T-helper 2 cell treated with Interferon-gamma antibody and Interleukin-4, amounts not matched to agents 100 ng/mL and 5 ng/mL, for 36 hours (primary cell): ENCODE data around the gene ARVCF. TPM values are rescaled to one million over a fixed set of nuclear protein-coding genes. Genes with fewer than 3 reads are reported as not detected.

Experiments
- intact Hi-C: fragments of 100-400 bp; cut with micrococcal nuclease; formaldehyde crosslinking; loops from one replicate; pipeline ENCODE4 v1.15.1; 2023
- total RNA-seq: library from RNA; stranded (reverse); gene quantifications from 2 replicates; pipeline ENCODE4 v1.2.3, GENCODE V29; 2022

Gene ARVCF
- total RNA-seq, 1 donor from 2014 or later = 0.84 TPM

DNA sequence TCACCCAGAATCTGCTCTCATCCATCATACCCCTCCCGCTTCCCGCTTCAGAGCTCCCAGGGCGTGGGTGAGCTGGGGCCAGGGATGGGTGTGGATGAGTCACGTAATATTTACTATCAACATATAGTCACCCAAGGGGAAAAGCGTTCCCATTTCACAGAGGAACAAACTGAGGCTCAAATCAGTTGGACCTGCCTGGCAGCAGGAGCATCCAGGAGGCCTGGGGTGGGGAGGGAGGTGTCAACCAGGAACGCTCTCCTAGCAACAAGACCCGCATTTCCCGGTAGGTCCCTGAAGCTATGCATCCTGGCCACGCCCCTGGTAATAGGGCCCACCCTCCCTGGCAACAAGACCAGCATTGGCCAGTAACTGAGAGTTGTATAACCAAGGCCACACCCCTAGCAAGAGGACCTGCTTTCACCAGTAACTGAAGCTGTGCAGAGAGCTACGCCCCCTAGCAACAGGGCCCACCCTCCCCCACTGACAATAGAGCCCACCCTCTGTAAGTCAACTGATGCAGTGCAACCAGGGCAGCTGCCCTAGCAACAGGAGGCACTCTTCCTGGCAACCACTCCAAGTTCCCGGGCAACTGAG is 42.3 kb downstream of the ARVCF start:
- intact Hi-C loops = loop anchor here (5.0 kb wide), 1 partner anchor 143 kb away; the partner anchor contains the start of genes RANBP1 and TRMT2A

GRCh38 chr22:19973551-19974267 is 42.9 kb downstream of the ARVCF start:
- intact Hi-C loops = loop anchor here (5.0 kb wide), 1 partner anchor 144 kb away; the partner anchor contains the start of genes RANBP1 and TRMT2A

GRCh38 chr22:19972652-19973550 is 43.7 kb downstream of the ARVCF start:
- intact Hi-C loops = loop anchor here (5.0 kb wide), 1 partner anchor 144 kb away; the partner anchor contains the start of genes RANBP1 and TRMT2A

GRCh38 chr22:19972251-19972650 is 44.4 kb downstream of the ARVCF start:
- intact Hi-C loops = loop anchor here (5.0 kb wide), 1 partner anchor 145 kb away; the partner anchor contains the start of genes RANBP1 and TRMT2A

DNA sequence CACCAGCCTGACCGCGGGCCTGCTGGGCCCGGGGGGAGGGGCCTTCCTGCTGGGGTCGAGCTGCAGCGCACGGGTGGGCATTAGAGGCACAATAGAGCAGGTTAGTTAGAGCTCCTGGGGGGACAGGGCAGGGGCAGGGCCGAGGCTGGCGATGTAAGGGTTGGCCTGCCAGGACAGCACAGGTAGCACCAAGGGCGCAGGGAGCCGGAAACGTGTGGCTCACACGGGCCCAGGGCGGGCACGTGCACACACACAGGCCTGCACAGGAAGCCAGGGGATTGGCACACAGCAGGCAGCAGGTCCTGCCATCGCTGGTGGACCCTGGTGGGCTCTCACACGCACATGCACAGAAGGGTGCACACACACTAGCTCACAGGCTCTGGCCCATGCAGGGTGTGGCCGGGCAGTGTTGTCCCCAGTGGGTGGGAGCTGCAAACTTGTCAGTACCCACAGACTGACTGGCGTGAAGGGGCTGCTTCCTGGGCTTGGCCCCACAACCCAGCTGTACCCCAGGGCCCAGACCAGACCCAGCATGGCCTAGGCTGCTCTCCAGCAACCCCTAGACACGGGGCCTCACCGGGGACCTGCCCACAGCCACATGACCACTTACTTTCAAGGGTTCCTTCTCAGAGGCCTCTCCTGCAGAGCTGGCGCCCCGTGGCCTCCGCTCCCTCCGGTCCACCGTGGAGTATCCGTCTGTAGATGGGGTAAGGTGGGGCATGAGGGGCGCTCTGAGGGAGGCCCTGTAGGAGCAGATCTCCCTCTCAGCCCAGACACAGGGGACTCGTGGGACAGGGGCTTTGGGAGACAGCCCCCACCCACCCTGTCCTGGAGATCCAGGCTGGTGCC is 45.1 kb downstream of the ARVCF start:
- intact Hi-C loops = loop anchor here (5.0 kb wide), 1 partner anchor 146 kb away; the partner anchor contains the start of genes RANBP1 and TRMT2A

DNA sequence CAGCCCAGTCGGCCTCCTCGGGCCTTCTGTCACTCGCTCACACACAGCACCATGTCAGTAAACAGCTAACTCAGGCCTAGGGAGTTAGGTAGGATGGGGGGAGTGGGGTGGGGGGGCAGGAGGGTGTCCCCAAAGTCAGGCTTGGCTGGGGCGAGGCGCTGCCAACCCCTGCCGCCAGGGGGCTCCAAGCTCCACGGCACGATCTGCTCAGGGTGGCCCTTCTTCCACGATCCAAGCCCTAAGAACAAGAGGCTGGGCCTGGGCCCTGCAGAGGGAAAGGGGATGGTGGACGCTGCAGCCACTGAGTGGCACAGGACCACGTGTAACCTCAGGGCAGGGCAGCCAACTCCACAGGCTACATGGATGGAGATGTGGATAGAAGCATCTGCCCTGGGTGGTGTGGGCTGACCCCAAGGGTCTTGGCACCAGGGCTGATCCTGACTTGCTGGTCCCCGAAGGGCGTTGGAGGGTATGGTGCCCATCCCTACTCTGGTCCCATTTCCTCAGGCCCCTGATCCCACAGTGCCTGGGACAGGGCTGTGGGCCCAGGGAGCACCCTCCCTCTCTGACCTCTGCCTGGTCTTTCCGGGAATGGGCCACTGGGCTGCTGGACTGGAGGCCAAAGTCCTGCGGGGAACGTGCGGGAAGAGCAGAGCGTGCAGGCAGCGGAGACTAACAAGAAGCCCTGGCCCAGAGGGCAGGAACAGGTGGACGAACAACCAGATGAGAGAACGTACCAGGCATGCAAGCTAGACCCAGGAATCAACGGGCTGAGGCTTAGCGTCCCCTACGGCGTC is 45.9 kb downstream of the ARVCF start:
- intact Hi-C loops = loop anchor here (1.0 to 5.0 kb wide), 3 partner anchors 58 to 159 kb away; partner anchors contain the start of genes RANBP1 and TRMT2A

DNA sequence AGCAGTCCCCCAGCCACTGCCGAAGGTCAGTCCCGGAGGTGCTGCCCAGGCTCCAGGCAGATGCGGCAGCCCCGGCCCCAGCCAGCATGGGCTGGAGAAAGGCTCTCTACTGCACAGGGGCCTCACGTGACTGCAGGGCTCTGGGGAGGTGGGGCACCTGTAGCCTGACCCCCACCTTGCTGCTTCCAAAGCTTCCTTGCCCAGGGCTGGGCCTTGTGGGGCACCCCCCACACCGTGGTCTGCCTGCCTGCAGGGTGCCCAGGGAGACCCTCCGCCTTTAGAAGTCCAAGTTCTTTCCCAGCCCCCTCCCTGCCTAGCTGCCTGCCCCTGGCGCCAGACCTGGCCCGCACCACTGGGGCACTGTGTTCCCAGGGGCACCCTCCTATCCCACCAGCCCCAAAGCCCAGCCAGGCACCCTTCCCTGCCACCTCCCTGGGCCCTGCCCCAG is 46.6 kb downstream of the ARVCF start:
- intact Hi-C loops = loop anchor here (1.0 to 5.0 kb wide), 3 partner anchors 58 to 159 kb away; partner anchors contain the start of genes RANBP1 and TRMT2A

DNA sequence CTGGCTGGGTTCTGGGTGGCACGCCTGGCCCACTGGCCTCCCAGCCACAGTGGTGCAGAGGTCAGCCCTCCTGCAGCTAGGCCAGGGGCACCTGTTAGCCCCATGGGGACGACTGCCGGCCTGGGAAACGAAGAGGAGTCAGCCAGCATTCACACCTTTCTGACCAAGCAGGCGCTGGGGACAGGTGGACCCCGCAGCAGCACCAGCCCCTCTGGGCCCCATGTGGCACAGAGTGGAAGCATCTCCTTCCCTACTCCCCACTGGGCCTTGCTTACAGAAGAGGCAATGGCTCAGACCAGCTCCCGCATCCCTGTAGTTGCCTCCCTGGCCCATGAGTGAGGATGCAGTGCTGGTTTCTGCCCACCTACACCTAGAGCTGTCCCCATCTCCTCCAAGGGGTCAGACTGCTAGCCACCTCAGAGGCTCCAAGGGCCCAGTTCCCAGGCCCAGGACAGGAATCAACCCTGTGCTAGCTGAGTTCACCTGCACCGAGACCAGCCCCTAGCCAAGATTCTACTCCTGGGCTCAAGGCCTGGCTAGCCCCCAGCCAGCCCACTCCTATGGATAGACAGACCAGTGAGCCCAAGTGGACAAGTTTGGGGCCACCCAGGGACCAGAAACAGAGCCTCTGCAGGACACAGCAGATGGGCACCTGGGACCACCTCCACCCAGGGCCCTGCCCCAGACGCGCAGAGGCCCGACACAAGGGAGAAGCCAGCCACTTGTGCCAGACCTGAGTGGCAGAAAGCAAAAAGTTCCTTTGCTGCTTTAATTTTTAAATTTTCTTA is 47.3 kb downstream of the ARVCF start:
- intact Hi-C loops = no loop called here

- intact Hi-C loops = no loop called here
These were observed 48.2 kb downstream of the ARVCF start for GRCh38 chr22:19968450-19968891.

- intact Hi-C loops = no loop called here
These were observed 48.7 kb downstream of the ARVCF start for GRCh38 chr22:19967850-19968449.

DNA sequence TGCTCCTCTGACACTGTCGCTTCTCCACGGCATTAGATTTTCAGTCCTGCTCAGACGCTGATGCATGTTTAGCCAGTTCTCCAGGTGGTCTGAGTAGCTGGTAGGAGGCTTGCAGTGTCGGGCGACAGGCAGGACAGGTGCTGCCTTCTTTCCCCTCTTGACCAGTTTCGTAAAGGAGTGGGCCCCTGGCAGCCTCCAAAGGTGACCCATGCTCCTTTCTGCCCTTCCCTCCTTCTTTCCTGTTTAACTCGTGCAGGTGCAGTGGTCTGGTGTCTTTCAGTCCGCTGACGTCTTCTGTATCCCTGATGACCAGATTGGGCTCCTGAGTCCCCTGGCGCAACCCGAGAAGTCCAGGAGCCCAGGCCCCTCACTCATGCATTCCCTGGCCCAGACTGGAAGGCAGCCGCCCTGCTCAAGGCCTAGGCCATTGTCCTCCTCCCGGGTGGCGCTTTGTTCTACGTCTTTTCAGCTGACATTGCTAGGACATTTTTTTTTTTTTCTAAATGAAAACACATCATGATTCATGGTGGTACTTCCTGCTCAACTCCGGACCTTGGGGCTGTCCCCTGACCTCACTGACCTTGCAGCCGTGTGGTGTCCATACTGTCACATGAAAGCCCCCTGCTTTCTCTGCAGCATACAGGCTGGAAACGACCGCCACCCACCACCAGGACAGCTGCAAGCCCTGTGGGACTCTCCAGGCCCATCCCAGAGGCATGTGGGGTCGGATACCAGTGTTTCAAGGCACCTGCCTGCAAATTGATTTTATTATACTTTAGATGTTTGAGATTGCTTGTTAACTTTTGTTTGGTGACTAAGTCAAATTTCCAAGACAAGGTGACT is 49.5 kb downstream of the ARVCF start:
- intact Hi-C loops = no loop called here

DNA sequence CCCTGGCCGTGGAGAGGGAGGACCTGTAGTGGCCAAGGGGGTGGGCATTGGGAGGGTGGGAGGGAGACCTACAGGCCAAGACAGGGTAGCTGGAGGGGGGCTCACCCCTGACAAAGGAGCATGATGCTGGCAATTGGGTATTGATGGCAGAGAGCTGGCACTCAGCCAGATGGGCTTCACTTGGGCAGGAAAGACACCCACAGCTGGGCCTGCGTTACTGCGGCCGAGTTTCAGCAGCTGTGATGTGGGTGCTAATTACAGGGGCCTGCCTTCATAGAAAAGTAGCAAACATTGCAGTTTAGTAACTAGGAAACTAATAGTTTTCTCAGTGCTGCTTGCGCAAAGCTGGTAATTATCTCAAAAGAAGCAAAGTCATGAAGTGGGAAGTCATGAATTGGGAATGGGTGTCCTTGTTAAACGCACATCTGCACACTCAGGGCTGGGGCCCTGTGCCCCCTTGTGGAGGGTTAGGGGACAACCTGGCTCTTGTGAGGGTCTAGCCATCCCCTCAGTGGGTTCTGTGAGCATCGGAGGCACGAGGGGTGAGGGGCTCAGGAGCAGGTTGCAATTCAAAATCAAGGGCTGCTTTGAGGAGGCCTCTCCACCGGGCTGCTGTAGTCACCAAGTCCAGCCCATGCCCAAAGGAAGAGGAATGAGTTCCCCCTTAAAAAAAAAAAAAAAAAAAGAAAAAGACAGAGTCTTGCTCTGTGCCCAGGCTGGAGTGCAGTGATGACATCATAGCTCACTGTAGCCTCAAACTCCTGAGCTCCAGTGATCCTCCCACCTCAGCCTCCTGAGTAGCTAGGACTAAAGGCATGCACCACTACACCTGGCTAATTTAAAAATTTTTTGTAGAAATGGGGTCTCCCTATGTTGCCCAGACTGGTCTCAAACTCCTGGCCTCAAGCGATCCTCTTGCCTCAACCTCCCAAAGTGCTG is 50.6 kb downstream of the ARVCF start:
- intact Hi-C loops = no loop called here

- intact Hi-C loops = no loop called here
These were observed 51.8 kb downstream of the ARVCF start for GRCh38 chr22:19964701-19965386.

DNA sequence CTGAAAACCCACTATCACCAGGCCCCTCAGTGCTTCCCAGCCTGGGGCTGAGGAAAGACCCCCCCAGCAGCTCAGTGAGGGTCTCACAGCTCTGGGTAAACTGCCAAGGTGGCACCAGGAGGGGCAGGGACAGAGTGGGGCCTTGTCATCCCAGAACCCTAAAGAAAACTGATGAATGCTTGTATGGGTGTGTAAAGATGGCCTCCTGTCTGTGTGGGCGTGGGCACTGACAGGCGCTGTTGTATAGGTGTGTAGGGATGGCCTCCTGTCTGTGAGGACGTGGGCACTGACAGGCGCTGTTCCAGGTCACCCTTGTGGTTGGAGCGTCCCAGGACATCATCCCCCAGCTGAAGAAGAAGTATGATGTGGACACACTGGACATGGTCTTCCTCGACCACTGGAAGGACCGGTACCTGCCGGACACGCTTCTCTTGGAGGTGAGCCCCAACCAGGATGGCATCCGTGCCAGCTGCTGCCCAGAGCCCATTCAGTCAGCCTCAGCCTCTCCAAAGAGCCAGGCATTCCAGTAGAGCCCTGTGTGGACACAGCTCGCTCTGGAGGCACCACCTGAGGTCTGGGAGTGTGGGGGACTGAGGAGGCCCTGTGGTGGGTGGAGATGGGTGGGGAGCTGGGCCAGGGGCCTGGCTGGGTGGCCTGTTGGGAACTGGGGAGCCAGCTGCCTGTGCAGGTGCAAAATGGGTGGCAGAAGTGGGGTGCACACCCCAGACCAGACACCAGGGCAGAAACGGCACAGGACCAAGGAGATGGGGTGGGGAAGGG is 52.6 kb downstream of the ARVCF start:
- intact Hi-C loops = no loop called here
